Measurements from ENCODE around the gene LCN15.

Gene LCN15

GRCh38 chr9:136760424-136760823 lies 3.9 kb downstream of the LCN15 start:
- TF ChIP-seq ISL1 (CRISPR knock-in tag; IDR thresholded peaks at IDR 0.05) (no peak), ZNF70 (CRISPR knock-in tag; IDR thresholded peaks at IDR 0.05) (no peak), ZNF565 (CRISPR knock-in tag; conservative IDR thresholded peaks at IDR 0.05; ENCODE audit: low read depth) (no peak), ZFP30 (CRISPR knock-in tag; IDR thresholded peaks at IDR 0.05) (no peak), TSHZ2 (CRISPR knock-in tag; IDR thresholded peaks at IDR 0.05) (no peak), SNAI2 (CRISPR knock-in tag; IDR thresholded peaks at IDR 0.05) (no peak), ESRRG (CRISPR knock-in tag; IDR thresholded peaks at IDR 0.05) (no peak), TCF4 (CRISPR knock-in tag; IDR thresholded peaks at IDR 0.05; ENCODE audit: borderline replicate concordance) (no peak), TOX (CRISPR knock-in tag; IDR thresholded peaks at IDR 0.05; ENCODE audit: borderline replicate concordance) (no peak), ZFP3 (CRISPR knock-in tag; IDR thresholded peaks at IDR 0.05) (no peak), CSRNP3 (CRISPR knock-in tag; IDR thresholded peaks at IDR 0.05) (no peak), ZNF8 (CRISPR knock-in tag; IDR thresholded peaks at IDR 0.05) (no peak), PPARA (CRISPR knock-in tag; IDR thresholded peaks at IDR 0.05; ENCODE audit: borderline replicate concordance) (no peak), BACH2 (CRISPR knock-in tag; IDR thresholded peaks at IDR 0.05; ENCODE audit: borderline replicate concordance) (no peak), ARNTL (CRISPR knock-in tag; IDR thresholded peaks at IDR 0.05; ENCODE audit: borderline replicate concordance, low read depth) (no peak), PATZ1 (CRISPR knock-in tag; IDR thresholded peaks at IDR 0.05; ENCODE audit: borderline replicate concordance) (no peak), CSDC2 (CRISPR knock-in tag; IDR thresholded peaks at IDR 0.05) (no peak)
- TF ChIP-seq, protein P1, sequence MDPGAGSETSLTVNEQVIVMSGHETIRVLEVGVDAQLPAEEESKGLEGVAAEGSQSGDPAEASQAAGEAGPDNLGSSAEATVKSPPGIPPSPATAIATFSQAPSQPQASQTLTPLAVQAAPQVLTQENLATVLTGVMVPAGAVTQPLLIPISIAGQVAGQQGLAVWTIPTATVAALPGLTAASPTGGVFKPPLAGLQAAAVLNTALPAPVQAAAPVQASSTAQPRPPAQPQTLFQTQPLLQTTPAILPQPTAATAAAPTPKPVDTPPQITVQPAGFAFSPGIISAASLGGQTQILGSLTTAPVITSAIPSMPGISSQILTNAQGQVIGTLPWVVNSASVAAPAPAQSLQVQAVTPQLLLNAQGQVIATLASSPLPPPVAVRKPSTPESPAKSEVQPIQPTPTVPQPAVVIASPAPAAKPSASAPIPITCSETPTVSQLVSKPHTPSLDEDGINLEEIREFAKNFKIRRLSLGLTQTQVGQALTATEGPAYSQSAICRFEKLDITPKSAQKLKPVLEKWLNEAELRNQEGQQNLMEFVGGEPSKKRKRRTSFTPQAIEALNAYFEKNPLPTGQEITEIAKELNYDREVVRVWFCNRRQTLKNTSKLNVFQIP (CRISPR knock-in tag; IDR thresholded peaks at IDR 0.05; ENCODE audit: borderline replicate concordance, low read depth) = no peak
- TF ChIP-seq, protein P2, sequence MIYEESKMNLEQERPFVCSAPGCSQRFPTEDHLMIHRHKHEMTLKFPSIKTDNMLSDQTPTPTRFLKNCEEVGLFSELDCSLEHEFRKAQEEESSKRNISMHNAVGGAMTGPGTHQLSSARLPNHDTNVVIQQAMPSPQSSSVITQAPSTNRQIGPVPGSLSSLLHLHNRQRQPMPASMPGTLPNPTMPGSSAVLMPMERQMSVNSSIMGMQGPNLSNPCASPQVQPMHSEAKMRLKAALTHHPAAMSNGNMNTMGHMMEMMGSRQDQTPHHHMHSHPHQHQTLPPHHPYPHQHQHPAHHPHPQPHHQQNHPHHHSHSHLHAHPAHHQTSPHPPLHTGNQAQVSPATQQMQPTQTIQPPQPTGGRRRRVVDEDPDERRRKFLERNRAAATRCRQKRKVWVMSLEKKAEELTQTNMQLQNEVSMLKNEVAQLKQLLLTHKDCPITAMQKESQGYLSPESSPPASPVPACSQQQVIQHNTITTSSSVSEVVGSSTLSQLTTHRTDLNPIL (CRISPR knock-in tag; IDR thresholded peaks at IDR 0.05; ENCODE audit: low read depth) = no peak
- peak; percentile 12 for ATAC-seq

DNA sequence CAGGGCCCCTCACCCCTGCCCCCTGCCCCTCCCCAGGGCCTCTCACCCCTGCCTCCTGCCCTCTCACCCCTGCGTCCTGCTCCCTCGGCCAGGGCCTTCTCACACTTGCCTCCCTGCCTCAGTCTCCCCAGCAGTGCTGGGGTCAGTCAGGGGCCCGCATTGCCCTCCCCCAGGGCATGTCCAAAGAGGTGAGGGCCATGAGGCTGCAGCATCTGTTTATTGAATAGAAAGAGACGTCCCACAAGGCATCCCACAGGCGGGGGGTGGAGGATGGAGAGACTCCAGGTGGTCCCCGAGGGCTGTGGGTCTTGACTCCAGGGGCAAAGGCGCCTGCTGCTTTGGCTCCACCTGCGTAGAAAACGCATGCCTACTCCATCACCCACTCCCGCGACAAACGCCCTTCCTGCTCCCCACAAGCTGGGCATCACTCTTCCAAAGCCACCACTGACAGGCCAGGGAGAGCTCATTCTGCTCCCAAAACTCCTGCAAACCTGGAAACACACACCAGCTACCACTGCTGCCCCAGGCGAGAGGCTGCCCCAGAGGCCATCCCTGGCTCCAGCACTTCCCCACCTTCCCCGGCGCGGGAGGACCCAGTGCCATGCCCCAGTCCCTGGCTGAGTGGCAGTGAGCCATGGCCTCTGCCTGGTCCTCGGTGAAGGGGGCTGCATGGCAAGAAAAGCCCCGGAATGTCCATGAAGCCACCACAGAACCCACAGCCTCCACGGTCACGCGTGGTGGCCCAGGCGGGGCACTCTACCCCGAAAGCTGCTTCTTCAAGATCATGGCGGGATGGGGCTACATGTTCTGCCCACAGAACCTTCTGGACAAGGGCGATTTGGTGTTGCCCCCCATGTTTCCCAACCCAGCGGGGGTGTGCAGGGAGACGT lies 4.6 kb downstream of the LCN15 start:
- TF ChIP-seq RARB (CRISPR knock-in tag; IDR thresholded peaks at IDR 0.05) (no peak), ZNF8 (CRISPR knock-in tag; IDR thresholded peaks at IDR 0.05) (no peak), CSRNP3 (CRISPR knock-in tag; IDR thresholded peaks at IDR 0.05) (no peak), SNAI2 (CRISPR knock-in tag; IDR thresholded peaks at IDR 0.05) (no peak), GLIS3 (CRISPR knock-in tag; IDR thresholded peaks at IDR 0.05) (no peak), CSDC2 (CRISPR knock-in tag; IDR thresholded peaks at IDR 0.05) (no peak), ISL1 (CRISPR knock-in tag; IDR thresholded peaks at IDR 0.05) (no peak), ZFP30 (CRISPR knock-in tag; IDR thresholded peaks at IDR 0.05) (no peak), PPARA (CRISPR knock-in tag; IDR thresholded peaks at IDR 0.05; ENCODE audit: borderline replicate concordance) (no peak), ZC3H10 (CRISPR knock-in tag; IDR thresholded peaks at IDR 0.05) (no peak), BACH2 (CRISPR knock-in tag; IDR thresholded peaks at IDR 0.05; ENCODE audit: borderline replicate concordance) (no peak), ZFP3 (CRISPR knock-in tag; IDR thresholded peaks at IDR 0.05) (no peak), TOX (CRISPR knock-in tag; IDR thresholded peaks at IDR 0.05; ENCODE audit: borderline replicate concordance) (no peak)
- TF ChIP-seq, protein P1 (CRISPR knock-in tag; IDR thresholded peaks at IDR 0.05; ENCODE audit: borderline replicate concordance, low read depth) = no peak
- TF ChIP-seq, protein P2 (CRISPR knock-in tag; IDR thresholded peaks at IDR 0.05; ENCODE audit: low read depth) = no peak
- no peak for ATAC-seq

Data from SK-N-SH treated with all-trans-retinoic acid at 6 μM for 48 hours (cell line).